Hypothalamus (tissue), 51 donors: ENCODE data around the gene PTPMT1.
"Not testable (repeated sequence)": the region's sequence is repeated elsewhere in the genome, so short reads cannot be mapped to it uniquely, and the experiment has no call there.

ENCODE experiments used
- DNase-seq, 51 donors: peaks; one replicate each; lab custom pipeline; 2025; lab: John Stamatoyannopoulos, UW

PTPMT1 gene

GRCh38 chr11:47545298-47545697, 20.1 kb upstream of the PTPMT1 start:
- no peak for DNase-seq

GRCh38 chr11:47546274-47546673, 19.1 kb upstream of the PTPMT1 start:
- not testable (repeated sequence) for DNase-seq

- no peak for DNase-seq
Observed at GRCh38 chr11:47550288-47551047, 14.9 kb upstream of the PTPMT1 start.

- no peak for DNase-seq
Observed at GRCh38 chr11:47551086-47551485, 14.3 kb upstream of the PTPMT1 start.

GRCh38 chr11:47552056-47552565, 13.3 kb upstream of the PTPMT1 start:
- DNase-seq = peak in 15 of 51 donors; percentile 3 to 55 (median 32)

- DNase-seq = peak; percentile 49 to 94 (median 81)
Observed at GRCh38 chr11:47552566-47553405, 12.6 kb upstream of the PTPMT1 start, which contains the start of gene CELF1. Gene CELF1, minus strand, starts transcription at chr11:47553132. Its CDS starts 53,609 bp downstream, at chr11:47499523.

- DNase-seq = peak in 3 of 51 donors; percentile 54 to 89 (median 55)
Observed at GRCh38 chr11:47553406-47553743, 12.0 kb upstream of the PTPMT1 start.

- not testable (repeated sequence) for DNase-seq
Observed at GRCh38 chr11:47557004-47557403, 8.4 kb upstream of the PTPMT1 start.

- DNase-seq = no peak
Observed at GRCh38 chr11:47558695-47559094, 6.7 kb upstream of the PTPMT1 start.

- no peak for DNase-seq
Observed at GRCh38 chr11:47560426-47560825, 5.0 kb upstream of the PTPMT1 start.

- not testable (repeated sequence) for DNase-seq
Observed at GRCh38 chr11:47562393-47562792, 3.0 kb upstream of the PTPMT1 start.

GRCh38 chr11:47564366-47564765, 1.0 kb upstream of the PTPMT1 start:
- DNase-seq = not testable (repeated sequence)

- DNase-seq = no peak
Observed at GRCh38 chr11:47564933-47565339, 463 bp upstream of the PTPMT1 start.

- DNase-seq = no peak
Observed at GRCh38 chr11:47566149-47566698, 825 bp downstream of the PTPMT1 start.

GRCh38 chr11:47569646-47570045, 4.2 kb downstream of the PTPMT1 start:
- no peak for DNase-seq

GRCh38 chr11:47570651-47571356, 5.4 kb downstream of the PTPMT1 start:
- no peak for DNase-seq

GRCh38 chr11:47571357-47571729, 5.9 kb downstream of the PTPMT1 start:
- no peak for DNase-seq

- DNase-seq = no peak
Observed at GRCh38 chr11:47571895-47572294, 6.5 kb downstream of the PTPMT1 start.

- peak in 1 of 51 donors; percentile 21 for DNase-seq
Observed at GRCh38 chr11:47572715-47573255, 7.4 kb downstream of the PTPMT1 start.

- DNase-seq = peak in 22 of 51 donors; percentile 18 to 58 (median 36)
Observed at GRCh38 chr11:47573321-47573720, 7.9 kb downstream of the PTPMT1 start.
